ENCODE results near the gene HOMER1.

Gene HOMER1

DNA sequence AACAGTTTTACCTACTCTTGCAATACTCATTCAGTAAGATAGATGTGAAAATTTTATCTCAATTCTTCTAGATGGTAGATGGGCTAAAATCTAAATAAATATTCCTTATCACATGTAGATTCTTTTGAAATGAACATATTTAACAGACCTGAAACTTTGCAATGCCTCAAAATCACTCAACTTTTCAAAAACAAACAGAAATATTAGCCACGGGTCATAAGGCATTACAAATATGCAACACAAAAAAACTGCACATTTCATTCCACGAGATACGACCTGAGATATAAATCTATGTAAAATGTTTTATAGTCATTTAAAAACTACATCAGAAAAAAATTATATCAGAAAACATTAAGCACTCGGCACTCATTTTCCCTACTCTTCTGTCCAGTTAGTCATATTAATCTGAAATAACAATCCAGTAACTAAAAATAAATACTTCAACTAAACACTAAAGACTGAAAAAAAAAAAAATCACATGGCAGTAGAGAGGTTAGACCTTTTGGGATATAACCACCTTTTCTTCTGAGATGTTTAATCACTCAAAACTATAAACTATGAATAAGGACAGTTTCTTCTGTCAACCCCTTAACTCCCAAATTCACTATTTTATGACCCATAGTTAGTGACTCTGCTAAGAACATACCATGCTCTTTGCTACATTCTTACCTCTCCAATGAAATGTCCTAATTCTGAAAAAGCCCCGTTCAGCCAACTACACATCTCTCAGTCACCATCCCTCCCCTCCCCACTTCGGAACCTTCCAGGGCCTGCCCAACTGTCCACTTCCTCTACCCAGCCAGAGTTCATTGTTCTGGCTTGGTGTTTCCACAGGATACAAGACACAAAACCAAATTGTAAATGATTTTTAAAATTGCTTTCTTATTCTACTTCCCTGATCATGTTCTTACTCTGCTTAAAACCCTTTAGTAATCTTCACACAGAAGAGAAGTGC is 6.4 kb downstream of the HOMER1 start:
- H3K4me3 ChIP-seq (ENCODE audit: low read depth, low read length), result no peak overlapping the region

DNA sequence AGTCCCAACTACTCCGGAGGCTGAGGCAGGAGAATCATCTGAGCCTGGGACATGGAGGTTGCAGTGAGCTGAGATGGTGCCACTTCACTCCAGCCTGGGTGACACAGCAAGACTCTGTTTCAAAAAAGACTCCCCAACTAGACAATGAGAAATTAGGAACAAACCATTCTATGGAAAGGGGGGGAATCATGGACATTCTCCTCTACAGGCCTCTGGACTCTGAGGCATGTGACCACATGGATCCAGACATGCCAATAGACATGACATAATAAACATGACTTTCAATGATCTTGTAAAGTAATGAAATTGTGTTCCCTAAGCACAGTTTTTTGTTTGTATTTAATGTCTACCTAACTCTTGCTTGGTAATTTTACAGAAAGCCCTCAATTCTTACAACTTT is 8.8 kb downstream of the HOMER1 start:
- DNase-seq (ENCODE audit: low read depth), result no peak
- H3K4me3 ChIP-seq (ENCODE audit: low read depth, low read length), result no peak overlapping the region
- TF ChIP-seq, protein P1, sequence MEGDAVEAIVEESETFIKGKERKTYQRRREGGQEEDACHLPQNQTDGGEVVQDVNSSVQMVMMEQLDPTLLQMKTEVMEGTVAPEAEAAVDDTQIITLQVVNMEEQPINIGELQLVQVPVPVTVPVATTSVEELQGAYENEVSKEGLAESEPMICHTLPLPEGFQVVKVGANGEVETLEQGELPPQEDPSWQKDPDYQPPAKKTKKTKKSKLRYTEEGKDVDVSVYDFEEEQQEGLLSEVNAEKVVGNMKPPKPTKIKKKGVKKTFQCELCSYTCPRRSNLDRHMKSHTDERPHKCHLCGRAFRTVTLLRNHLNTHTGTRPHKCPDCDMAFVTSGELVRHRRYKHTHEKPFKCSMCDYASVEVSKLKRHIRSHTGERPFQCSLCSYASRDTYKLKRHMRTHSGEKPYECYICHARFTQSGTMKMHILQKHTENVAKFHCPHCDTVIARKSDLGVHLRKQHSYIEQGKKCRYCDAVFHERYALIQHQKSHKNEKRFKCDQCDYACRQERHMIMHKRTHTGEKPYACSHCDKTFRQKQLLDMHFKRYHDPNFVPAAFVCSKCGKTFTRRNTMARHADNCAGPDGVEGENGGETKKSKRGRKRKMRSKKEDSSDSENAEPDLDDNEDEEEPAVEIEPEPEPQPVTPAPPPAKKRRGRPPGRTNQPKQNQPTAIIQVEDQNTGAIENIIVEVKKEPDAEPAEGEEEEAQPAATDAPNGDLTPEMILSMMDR (IDR thresholded peaks at IDR 0.05; ENCODE audit: low read depth, low read length, missing control alignments), result no peak

More for the DNA sequence above, 6.4 kb downstream of the HOMER1 start:
- TF ChIP-seq, protein P1 (IDR thresholded peaks at IDR 0.05; ENCODE audit: low read depth, low read length, missing control alignments), result no peak
- DNase-seq (ENCODE audit: low read depth), result no peak

DNA sequence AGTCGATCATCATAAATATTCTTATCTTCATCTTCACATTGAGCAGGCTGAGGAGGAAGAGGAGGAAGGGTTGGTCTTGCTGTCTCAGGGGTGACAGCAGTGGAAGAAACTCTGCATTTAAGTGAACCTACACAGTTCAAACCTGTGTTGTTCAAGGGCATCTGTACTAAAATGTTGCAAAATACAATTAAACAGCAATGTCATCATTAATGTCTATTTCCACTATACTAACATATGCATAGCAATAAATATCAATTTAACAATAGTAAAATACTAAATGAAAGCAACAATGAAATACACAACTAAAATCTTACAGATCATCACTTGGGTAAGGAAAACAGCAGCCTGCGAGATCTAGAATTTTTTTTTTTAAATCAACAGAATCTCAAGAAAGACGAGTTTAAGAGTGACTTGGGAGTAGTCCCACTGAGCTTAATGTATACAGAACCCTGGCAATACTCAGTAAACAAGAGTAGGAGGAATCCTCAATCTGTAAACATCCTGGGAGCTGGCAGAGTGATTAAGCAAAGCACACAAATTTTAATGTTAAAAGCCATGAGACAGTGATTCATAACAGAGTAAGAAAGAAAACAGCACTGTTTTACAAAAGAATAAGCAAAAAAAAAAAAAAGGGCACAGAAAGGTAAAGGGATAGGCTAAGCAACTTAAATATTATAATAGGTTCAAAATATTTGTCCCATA is 10.0 kb downstream of the HOMER1 start:
- TF ChIP-seq, protein P1 (IDR thresholded peaks at IDR 0.05; ENCODE audit: low read depth, low read length, missing control alignments), result no peak
- no peak for DNase-seq (ENCODE audit: low read depth)
- no peak overlapping the region for H3K4me3 ChIP-seq (ENCODE audit: low read depth, low read length)

DNA sequence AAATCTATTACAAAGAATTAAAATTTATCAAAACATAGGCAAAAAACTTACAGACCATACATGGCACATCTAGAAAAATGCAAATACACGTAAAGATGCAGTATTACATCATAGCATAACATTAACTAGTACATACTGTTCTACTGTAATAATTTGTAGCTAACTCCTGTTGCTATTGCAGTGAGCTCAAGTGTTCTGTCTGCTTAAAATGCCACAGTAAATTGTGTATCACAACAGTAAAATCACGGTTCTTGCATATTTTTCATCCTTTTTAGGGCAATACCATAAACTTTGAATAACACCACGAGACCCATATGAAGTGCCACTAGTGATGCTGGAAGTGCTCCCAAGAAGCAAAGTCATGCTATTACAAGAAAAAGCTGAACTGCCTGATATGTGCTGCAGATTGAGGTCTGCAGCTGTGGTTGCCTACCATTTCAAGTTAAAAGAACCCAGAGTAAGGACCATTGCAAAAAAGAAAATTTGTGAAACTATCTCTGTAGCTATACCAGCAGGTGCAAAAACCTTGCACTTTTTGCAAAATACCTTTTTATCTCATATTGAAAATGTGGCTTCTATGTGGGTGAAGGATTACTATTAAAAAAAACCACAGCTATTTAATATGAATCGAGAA is 14.2 kb downstream of the HOMER1 start:
- DNase-seq (ENCODE audit: low read depth), result no peak
- H3K4me3 ChIP-seq (ENCODE audit: low read depth, low read length), result no peak overlapping the region
- TF ChIP-seq, protein P1 (IDR thresholded peaks at IDR 0.05; ENCODE audit: low read depth, low read length, missing control alignments), result no peak

DNA sequence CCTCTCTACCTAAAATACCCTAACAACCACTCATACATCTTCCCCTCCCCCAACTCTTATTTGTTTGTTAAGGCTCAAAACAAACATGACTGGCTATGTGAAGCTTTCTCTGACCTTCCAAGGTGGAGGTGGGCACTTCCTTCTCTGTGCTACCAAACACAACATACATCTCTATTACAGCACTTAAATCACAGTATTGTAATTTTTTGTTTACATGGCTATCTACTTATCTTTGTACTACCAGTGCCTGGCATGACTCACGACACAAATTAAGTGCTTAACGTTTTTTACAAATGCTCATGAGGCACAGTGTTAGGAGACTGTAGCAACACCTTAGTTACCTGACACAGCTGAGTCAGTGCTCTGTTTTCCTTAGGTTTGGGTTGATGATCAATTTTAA is 18.6 kb downstream of the HOMER1 start:
- DNase-seq (ENCODE audit: low read depth), result no peak
- H3K4me3 ChIP-seq (ENCODE audit: low read depth, low read length), result no peak overlapping the region
- TF ChIP-seq, protein P1 (IDR thresholded peaks at IDR 0.05; ENCODE audit: low read depth, low read length, missing control alignments), result no peak

DNA sequence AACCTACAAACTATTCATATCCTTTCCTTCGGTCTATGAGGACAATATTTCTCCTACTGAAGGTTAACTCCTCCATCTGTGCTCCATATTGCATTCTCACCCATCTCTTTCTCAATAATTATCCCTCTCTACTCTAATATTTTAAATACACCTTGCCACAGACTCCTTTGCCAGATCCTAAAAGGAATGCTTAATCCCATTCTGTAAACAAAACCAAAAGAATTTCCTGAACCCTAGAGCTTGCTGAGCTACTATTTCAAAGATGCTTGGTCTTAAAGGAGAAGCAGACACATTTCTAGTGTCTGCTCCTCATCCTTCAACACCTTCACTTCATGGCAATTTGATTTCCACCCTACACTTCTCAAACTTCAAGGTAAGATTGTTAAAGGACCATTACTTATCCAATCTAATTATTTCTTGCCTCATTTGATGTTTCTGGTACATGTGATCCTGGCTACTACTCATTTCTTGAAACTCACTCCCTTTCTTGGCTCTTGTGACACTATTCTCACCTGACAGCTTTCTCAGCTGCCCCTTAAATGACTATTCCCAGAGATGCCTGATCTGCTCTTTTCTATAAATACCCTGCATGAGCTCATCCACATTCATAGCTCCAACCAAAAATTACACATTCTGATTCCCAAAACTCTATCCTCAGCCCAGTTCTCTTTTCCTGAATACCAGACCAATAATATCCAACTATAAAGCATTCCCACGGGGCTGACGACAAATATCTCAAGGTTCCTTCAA is 20.2 kb downstream of the HOMER1 start:
- TF ChIP-seq, protein P1 (IDR thresholded peaks at IDR 0.05; ENCODE audit: low read depth, low read length, missing control alignments), result no peak
- no peak for DNase-seq (ENCODE audit: low read depth)
- no peak overlapping the region for H3K4me3 ChIP-seq (ENCODE audit: low read depth, low read length)
